ENCODE results near the gene MMP25.
A peak's percentile ranks its signal among the peaks of the same experiment; 100 is the strongest.
"Not testable (repeated sequence)": the region's sequence is repeated elsewhere in the genome, so short reads cannot be mapped to it uniquely, and the experiment has no call there.

MMP25 gene

DNA sequence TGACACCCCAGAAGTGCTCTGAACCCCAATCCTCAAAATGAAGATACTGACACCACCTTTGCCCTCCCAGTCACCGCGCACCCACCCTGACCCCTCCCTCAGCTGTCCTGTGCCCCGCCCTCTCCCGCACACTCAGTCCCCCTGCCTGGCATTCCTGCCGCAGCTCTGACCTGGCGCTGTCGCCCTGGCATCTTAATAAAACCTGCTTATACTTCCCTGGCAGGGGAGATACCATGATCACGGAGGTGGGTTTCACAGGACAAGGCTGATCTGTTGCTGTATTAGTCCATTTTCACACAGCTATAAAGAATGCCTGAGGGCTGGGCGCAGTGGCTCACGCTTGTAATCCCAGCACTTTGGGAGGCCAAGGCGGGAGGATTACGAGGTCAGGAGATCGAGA, 35.6 kb downstream of the MMP25 start:
- H3K9ac ChIP-seq (ENCODE audit: low read length in 5 of 5); H3K27me3 ChIP-seq (ENCODE audit: control insufficient read depth in 5 of 5, insufficient read depth in 4 of 5, low read length in 5 of 5); H3K36me3 ChIP-seq (ENCODE audit: control insufficient read depth in 5 of 5, insufficient read depth in 5 of 5, low read length in 5 of 5); H3K9me3 ChIP-seq (ENCODE audit: control insufficient read depth in 5 of 5, low read length in 5 of 5); H3K4me3 ChIP-seq (ENCODE audit: low read depth in 1 of 5, low read length in 5 of 5); H3K27ac ChIP-seq (ENCODE audit: low read depth, low read length): not testable (repeated sequence)
- peaks cover 2 to 17% (median 11%) of the 10 kb centered on the region in 5 donors for H3K4me1 ChIP-seq (ENCODE audit: control insufficient read depth in 5 of 5, insufficient read depth in 5 of 5, low read length in 5 of 5)

DNA sequence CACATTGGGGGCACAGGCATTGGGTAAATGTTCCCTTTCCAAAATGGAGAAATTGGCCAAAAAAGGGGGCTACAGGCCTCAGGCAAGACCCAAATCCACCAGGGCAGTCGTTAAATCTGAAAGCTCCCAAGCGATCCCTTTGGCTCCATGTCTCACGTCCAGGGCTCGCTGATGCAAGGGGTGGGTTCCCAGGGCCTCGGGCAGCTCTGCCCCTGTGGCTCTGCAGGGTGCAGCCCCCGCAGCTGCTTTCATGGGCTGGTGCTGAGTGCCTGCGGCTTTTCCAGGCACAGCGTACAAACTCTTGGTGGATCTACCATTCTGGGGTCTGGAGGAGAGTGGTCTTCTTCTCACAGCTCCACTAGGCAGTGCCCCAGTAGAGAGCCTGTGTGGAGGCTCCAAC, 37.0 kb downstream of the MMP25 start:
- not testable (repeated sequence) for H3K27ac ChIP-seq (ENCODE audit: low read depth, low read length); H3K4me3 ChIP-seq (ENCODE audit: low read depth in 1 of 5, low read length in 5 of 5)

DNA sequence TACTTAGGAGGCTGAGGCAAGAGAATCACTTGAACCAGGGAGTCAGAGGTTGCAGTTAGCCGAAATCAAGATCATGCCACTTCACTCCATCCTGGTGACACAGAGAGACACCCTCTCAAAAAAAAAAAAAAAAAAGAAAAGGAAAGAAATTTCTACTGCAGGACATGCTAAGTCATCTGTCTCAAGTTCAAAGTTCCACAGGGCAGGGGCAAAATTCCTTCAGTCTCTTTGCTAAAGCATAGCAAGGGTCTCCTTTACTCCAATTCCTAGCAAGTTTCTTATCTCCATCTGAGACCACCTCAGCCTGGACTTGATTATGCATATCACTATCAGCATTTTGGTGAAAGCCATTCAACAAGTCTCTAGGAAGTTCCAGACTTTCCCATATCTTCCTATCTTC, 38.1 kb downstream of the MMP25 start:
- H3K4me3 ChIP-seq (ENCODE audit: low read depth in 1 of 5, low read length in 5 of 5) = no peak overlapping the region
- no peaks in the 10 kb centered on the region for H3K9me3 ChIP-seq (ENCODE audit: control insufficient read depth in 5 of 5, low read length in 5 of 5)
- H3K4me1 ChIP-seq (ENCODE audit: control insufficient read depth in 5 of 5, insufficient read depth in 5 of 5, low read length in 5 of 5) = peaks cover 3 to 37% (median 26%) of the 10 kb centered on the region in 5 donors
- H3K36me3 ChIP-seq (ENCODE audit: control insufficient read depth in 5 of 5, insufficient read depth in 5 of 5, low read length in 5 of 5) = peaks cover 0 to 2% (median 0%) of the 10 kb centered on the region in 5 donors
- no peak overlapping the region for H3K27ac ChIP-seq (ENCODE audit: low read depth, low read length)
- H3K9ac ChIP-seq (ENCODE audit: low read length in 5 of 5) = no peak overlapping the region
- H3K27me3 ChIP-seq (ENCODE audit: control insufficient read depth in 5 of 5, insufficient read depth in 4 of 5, low read length in 5 of 5) = peaks cover 0 to 5% (median 0%) of the 10 kb centered on the region in 5 donors

More for the DNA sequence above, 37.0 kb downstream of the MMP25 start:
- H3K27me3 ChIP-seq (ENCODE audit: control insufficient read depth in 5 of 5, insufficient read depth in 4 of 5, low read length in 5 of 5); H3K9ac ChIP-seq (ENCODE audit: low read length in 5 of 5); H3K36me3 ChIP-seq (ENCODE audit: control insufficient read depth in 5 of 5, insufficient read depth in 5 of 5, low read length in 5 of 5); H3K9me3 ChIP-seq (ENCODE audit: control insufficient read depth in 5 of 5, low read length in 5 of 5): not testable (repeated sequence)
- H3K4me1 ChIP-seq (ENCODE audit: control insufficient read depth in 5 of 5, insufficient read depth in 5 of 5, low read length in 5 of 5) = peaks cover 3 to 32% (median 26%) of the 10 kb centered on the region in 5 donors

DNA sequence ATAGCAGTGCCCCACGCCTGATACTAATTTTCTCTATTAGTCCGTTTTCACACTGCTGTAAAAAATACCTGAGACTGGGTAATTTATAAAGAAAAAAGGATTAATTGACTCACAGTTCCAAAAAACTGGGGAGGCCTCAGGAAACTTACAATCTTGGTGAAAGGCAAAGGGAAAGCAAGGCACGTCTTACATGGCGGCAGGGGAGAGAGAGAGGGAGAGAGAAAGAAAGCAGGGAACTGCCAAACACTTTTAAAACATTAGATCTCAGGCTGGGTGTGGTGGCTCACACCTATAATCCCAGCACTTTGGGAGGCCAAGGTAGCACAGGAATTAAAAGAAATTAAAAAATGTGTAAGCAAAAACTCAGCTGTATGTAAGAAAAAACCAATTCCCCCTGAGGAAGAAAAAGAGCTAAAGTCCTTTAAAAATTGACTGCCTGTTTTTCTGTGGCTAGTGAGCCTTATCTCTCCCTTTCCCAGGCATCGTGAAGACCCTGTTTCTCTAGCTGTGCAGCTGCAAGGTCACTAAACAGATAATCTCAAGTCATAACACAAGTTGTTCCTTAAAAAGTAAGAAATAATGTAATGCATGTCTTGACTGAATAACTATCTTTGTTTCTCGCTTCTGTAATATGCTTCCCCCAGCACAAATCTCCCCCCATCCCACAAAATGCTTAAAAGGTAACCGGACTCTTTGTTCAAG, 38.8 kb downstream of the MMP25 start:
- Histone ChIP-seq H3K27ac (ENCODE audit: low read depth, low read length) (no peak overlapping the region), H3K9ac (ENCODE audit: low read length in 5 of 5) (no peak overlapping the region), H3K4me1 (ENCODE audit: control insufficient read depth in 5 of 5, insufficient read depth in 5 of 5, low read length in 5 of 5) (peaks cover 3 to 37% (median 26%) of the 10 kb centered on the region in 5 donors), H3K9me3 (ENCODE audit: control insufficient read depth in 5 of 5, low read length in 5 of 5) (no peaks in the 10 kb centered on the region), H3K27me3 (ENCODE audit: control insufficient read depth in 5 of 5, insufficient read depth in 4 of 5, low read length in 5 of 5) (peaks cover 0 to 5% (median 0%) of the 10 kb centered on the region in 5 donors), H3K4me3 (ENCODE audit: low read depth in 1 of 5, low read length in 5 of 5) (no peak overlapping the region), H3K36me3 (ENCODE audit: control insufficient read depth in 5 of 5, insufficient read depth in 5 of 5, low read length in 5 of 5) (peaks cover 0 to 2% (median 0%) of the 10 kb centered on the region in 5 donors)

DNA sequence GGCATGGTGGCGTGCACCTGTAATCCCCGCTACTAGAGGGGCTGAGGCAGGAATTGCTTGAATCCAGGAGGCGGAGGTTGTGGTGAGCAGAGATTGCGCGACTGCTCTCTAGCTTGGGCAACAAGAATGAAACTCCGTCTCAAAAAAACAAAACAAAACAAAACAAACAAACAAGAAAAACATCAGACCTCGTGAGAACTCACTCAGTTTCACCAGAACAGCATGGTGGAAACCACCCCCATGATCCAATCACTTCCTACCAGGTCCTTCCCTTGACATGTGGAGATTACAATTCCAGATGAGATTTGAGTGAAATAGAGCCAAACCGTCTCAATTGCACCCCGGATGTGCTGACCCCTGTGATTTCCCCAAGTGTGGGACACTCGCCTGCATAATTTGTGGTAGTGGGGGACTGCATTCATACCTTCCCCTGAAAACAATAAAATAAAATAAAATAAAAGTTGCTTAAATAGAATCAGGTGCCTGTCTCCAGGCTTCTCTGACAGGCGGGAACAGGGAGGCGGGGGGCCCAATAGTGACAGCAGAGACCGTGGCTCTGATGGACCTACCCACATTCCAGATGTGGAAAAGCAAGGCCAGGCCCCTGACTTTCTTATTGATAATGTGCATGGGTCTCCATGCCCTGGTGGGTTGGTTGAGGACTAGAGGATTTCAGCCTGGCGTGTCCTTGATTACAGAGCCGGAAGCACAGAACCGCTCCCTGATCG, 39.7 kb downstream of the MMP25 start:
- H3K27me3 ChIP-seq (ENCODE audit: control insufficient read depth in 5 of 5, insufficient read depth in 4 of 5, low read length in 5 of 5) = peaks cover 0 to 5% (median 0%) of the 10 kb centered on the region in 5 donors
- H3K9ac ChIP-seq (ENCODE audit: low read length in 5 of 5) = peak overlapping the region in 2 of 5 donors; percentile 57 to 69
- H3K4me1 ChIP-seq (ENCODE audit: control insufficient read depth in 5 of 5, insufficient read depth in 5 of 5, low read length in 5 of 5) = peaks cover 3 to 37% (median 26%) of the 10 kb centered on the region in 5 donors
- H3K27ac ChIP-seq (ENCODE audit: low read depth, low read length) = peak overlapping the region; percentile 70
- H3K9me3 ChIP-seq (ENCODE audit: control insufficient read depth in 5 of 5, low read length in 5 of 5) = no peaks in the 10 kb centered on the region
- peaks cover 0 to 2% (median 0%) of the 10 kb centered on the region in 5 donors for H3K36me3 ChIP-seq (ENCODE audit: control insufficient read depth in 5 of 5, insufficient read depth in 5 of 5, low read length in 5 of 5)
- peak overlapping the region in 4 of 5 donors; percentile 50 to 65 (median 63) for H3K4me3 ChIP-seq (ENCODE audit: low read depth in 1 of 5, low read length in 5 of 5)

DNA sequence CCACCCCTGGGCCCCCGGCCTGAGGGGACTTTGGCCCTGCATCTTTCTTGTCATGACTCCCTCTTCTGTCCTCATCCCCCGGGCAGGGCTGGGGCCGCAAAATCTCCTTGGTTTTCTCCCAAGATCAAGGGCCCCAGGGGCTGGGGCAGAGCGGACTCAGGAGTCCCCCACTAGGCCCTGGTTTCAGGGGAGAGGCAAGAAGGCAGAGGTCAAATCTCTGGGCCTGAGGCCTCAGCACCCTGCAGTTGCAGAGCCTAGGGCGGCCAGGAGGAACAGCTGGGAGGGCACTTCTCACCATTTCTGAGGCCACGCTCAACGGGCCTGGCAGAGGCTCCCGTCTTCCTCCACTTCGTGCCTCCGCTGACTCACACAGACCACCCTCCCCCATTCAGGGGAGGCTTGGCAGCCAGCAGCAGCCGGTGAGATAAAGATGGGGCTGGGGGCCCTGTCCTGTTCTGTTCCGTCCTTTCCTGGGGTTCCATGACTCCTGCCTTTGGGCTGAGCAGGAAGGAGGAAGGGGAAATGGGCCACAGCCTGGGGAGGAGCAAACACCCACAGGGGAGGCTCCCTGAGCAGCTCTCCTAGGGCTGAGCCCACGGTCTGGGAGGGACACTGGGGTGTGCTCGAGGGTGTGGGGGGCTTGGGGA, 40.4 kb downstream of the MMP25 start:
- Histone ChIP-seq H3K9me3 (ENCODE audit: control insufficient read depth in 5 of 5, low read length in 5 of 5) (no peaks in the 10 kb centered on the region), H3K27me3 (ENCODE audit: control insufficient read depth in 5 of 5, insufficient read depth in 4 of 5, low read length in 5 of 5) (peaks cover 0 to 5% (median 0%) of the 10 kb centered on the region in 5 donors), H3K27ac (ENCODE audit: low read depth, low read length) (peak overlapping the region; percentile 70), H3K9ac (ENCODE audit: low read length in 5 of 5) (peak overlapping the region in 3 of 5 donors; percentile 52 to 69 (median 57)), H3K36me3 (ENCODE audit: control insufficient read depth in 5 of 5, insufficient read depth in 5 of 5, low read length in 5 of 5) (no peaks in the 10 kb centered on the region), H3K4me3 (ENCODE audit: low read depth in 1 of 5, low read length in 5 of 5) (peak overlapping the region; percentile 50 to 65 (median 62)), H3K4me1 (ENCODE audit: control insufficient read depth in 5 of 5, insufficient read depth in 5 of 5, low read length in 5 of 5) (peaks cover 3 to 37% (median 26%) of the 10 kb centered on the region in 5 donors)

DNA sequence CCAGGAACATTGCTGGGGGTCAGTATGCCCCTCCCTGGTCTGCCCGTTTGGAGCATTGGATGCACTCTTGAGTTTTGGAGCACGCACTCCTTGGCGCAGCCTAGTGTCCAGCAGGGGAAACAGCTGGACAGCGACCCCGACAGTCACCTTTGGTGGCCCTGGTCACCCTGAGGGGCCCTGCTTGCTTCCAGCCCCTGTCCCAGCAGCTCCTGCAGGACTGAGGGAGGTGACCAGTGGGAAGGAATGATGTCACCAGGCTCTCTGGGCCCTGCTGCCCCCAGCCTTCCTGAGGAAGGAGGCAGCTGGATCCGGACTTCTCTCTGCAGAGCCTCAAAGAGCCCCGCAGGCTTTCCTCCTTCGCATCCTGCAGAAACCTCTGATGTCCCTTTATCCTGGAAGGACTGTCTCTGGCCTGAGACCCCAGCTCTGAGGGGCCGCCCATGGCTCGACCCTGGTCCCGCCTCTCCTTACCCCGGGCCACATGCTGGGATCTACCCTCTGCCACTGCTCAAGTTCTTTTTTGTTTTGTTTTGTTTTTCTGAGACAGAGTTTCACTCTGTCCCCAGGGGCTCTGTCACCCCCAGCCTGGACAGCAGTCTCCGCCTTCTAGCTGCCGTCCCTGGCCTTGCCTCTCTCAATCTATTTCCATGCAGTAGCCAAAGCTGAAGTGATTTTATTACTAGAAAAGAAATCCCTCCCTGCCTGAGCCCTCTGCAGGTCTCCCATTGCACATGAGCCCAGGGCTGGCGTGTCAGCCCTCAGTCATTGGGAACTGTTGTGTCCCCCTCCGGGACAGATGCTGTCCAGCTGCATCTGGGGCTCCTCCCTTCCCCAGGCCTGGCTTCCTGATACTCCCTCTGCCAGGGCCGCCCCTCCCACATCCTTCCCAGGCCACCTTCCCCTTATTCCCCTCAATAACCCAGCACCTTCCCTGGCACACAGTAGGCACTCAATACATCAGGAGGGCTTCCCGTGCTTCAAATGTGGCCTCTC, 41.2 kb downstream of the MMP25 start:
- Histone ChIP-seq H3K4me1 (ENCODE audit: control insufficient read depth in 5 of 5, insufficient read depth in 5 of 5, low read length in 5 of 5) (peaks cover 3 to 37% (median 26%) of the 10 kb centered on the region in 5 donors), H3K27ac (ENCODE audit: low read depth, low read length) (peak overlapping the region; percentile 70), H3K36me3 (ENCODE audit: control insufficient read depth in 5 of 5, insufficient read depth in 5 of 5, low read length in 5 of 5) (no peaks in the 10 kb centered on the region), H3K9ac (ENCODE audit: low read length in 5 of 5) (peak overlapping the region in 3 of 5 donors; percentile 52 to 69 (median 57)), H3K27me3 (ENCODE audit: control insufficient read depth in 5 of 5, insufficient read depth in 4 of 5, low read length in 5 of 5) (peaks cover 0 to 9% (median 0%) of the 10 kb centered on the region in 5 donors), H3K9me3 (ENCODE audit: control insufficient read depth in 5 of 5, low read length in 5 of 5) (no peaks in the 10 kb centered on the region), H3K4me3 (ENCODE audit: low read depth in 1 of 5, low read length in 5 of 5) (peak overlapping the region; percentile 50 to 65 (median 62))

DNA sequence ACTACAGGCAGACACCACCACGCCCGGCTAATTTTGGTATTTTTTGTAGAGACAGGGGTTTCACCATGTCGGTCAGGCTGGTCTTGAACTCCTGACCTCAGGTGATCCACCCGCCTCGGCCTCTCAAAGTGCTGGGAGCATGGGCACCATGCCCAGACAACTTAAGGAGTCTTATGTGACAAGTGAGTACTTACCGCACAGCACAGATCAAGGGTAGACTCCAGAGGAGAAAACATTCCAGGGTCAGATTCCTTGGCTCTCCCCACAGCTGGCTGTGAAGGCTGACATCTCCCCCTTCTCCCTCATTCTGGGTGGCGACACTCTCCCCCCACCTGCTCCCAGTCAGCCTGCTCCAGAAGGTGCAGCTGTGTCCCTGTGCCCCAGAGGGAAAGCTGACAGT, 42.1 kb downstream of the MMP25 start:
- Histone ChIP-seq H3K4me3 (ENCODE audit: low read depth in 1 of 5, low read length in 5 of 5) (no peak overlapping the region), H3K9me3 (ENCODE audit: control insufficient read depth in 5 of 5, low read length in 5 of 5) (no peaks in the 10 kb centered on the region), H3K27me3 (ENCODE audit: control insufficient read depth in 5 of 5, insufficient read depth in 4 of 5, low read length in 5 of 5) (peaks cover 0 to 9% (median 0%) of the 10 kb centered on the region in 5 donors), H3K36me3 (ENCODE audit: control insufficient read depth in 5 of 5, insufficient read depth in 5 of 5, low read length in 5 of 5) (no peaks in the 10 kb centered on the region), H3K27ac (ENCODE audit: low read depth, low read length) (peak overlapping the region; percentile 70), H3K4me1 (ENCODE audit: control insufficient read depth in 5 of 5, insufficient read depth in 5 of 5, low read length in 5 of 5) (peaks cover 3 to 37% (median 26%) of the 10 kb centered on the region in 5 donors), H3K9ac (ENCODE audit: low read length in 5 of 5) (no peak overlapping the region)

All from subcutaneous abdominal adipose tissue (tissue), 5 donors.